Pancreas (tissue), 10 donors: ENCODE results near the gene TIMP4. TPM values are rescaled to one million over a fixed set of nuclear protein-coding genes. Genes with fewer than 3 reads are reported as not detected.

Experiments used
- ATAC-seq, 4 donors: fragments of 200-7000 bp; cut with Tn5 transposase; one replicate each; pipeline versions ENCODE4 v1.8.0 to v1.9.1; 2020; ENCODE audit warnings: mild to moderate bottlenecking in 4 of 4, moderate library complexity in 4 of 4
- DNase-seq, 6 donors: peaks; one replicate each; pipeline ENCODE4 v3.0.0-alpha.2; 2020
- FAIRE-seq: peaks from 2 replicates; lab custom pipeline; 2012; peaks lifted over from hg19 to GRCh38; lab: Jason Lieb, UNC
- H3K27ac ChIP-seq, 4 donors: fragments of 200-600 bp; sonication (generic); 1 replicate in 3 of 4; 2 replicates in 1 of 4; pipeline versions ENCODE4 v1.5.0 to v1.8.0; 2020
- H3K27me3 ChIP-seq, 4 donors: fragments of 200-600 bp; one replicate each; pipeline ENCODE4 v1.8.0; 2021
- H3K36me3 ChIP-seq, 3 donors: fragments of 200-600 bp; sonication (generic) in 1 of 3; one replicate each; pipeline versions ENCODE4 v1.5.0 to v1.8.0; 2020 to 2021
- H3K4me1 ChIP-seq, 3 donors: fragments of 200-600 bp; one replicate each; pipeline ENCODE4 v1.8.0; 2021
- H3K4me3 ChIP-seq, 4 donors: fragments of 200-600 bp; sonication (generic) in 2 of 4; one replicate each; pipeline versions ENCODE4 v1.5.0 to v1.8.0; 2020 to 2021
- H3K9me3 ChIP-seq, 4 donors: fragments of 200-600 bp; one replicate each; pipeline ENCODE4 v1.8.0; 2021
- WGBS, 2 donors: extraction: QIAGEN DNeasy Blood & Tissue Kit; methylation state at CpG; one replicate each; pipeline ENCODE4 v1.1.7; 2013; 5-methylcytosine and 5-hydroxymethylcytosine counted together
- intact Hi-C, 3 donors: fragments of 100-400 bp; cut with DNase I; formaldehyde crosslinking; loops; one replicate each; pipeline versions ENCODE4 v1.11.1 to v1.14.2; 2022
- polyA plus RNA-seq, 2 donors: library from polyadenylated mRNA; stranded (reverse); fragments of 200-250 nt; gene quantifications; one replicate each; pipeline ENCODE4 v1.2.3, GENCODE V29; 2013
- total RNA-seq, 6 donors: library from RNA; stranded (reverse); fragmentation: NEBNext Ultra II Directional in 4 of 6; extraction: Animal tissue kit (Norgen Biotek cat#: 25700) in 4 of 6; gene quantifications; one replicate each; pipeline versions ENCODE4 v1.2.1 to v1.2.4, GENCODE V29; 2021 to 2023
- TF ChIP-seq, protein P1 (sequence below), 4 donors: fragments of 200-600 bp; sonication (generic) in 3 of 4; IDR thresholded peaks; one replicate each; pipeline versions ENCODE4 v1.5.0 to v1.8.0; 2021; ENCODE audit warnings: antibody characterized with exemption in 4 of 4
- donor health status: healthy with polysubstance abuse.
- donor health status: DM: no; HTN: no; CAD: no; lungs with moderate emphysema.
- donor health status: DM: no; HTN: no; CAD: no.
- donor health status: control.
- donor health status: control.
- donor health status: Bipolar disorder and iron deficiency.
- donor health status: DM: yes; HTN: yes; CAD: no.
- donor health status: DM: no; HTN: no; CAD: no.
- donor health status: DM: no; HTN: no; CAD: no.
- donor health status: DM: yes; HTN: yes; CAD: no.

The TIMP4 gene
- 1 to 10 TPM in 4 of 6 donors, under 1 TPM in 2; 0.12 to 4.6 (median 1.2) TPM for total RNA-seq
- polyA plus RNA-seq: 1 to 10 TPM; 2.1 to 3.0 TPM

DNA sequence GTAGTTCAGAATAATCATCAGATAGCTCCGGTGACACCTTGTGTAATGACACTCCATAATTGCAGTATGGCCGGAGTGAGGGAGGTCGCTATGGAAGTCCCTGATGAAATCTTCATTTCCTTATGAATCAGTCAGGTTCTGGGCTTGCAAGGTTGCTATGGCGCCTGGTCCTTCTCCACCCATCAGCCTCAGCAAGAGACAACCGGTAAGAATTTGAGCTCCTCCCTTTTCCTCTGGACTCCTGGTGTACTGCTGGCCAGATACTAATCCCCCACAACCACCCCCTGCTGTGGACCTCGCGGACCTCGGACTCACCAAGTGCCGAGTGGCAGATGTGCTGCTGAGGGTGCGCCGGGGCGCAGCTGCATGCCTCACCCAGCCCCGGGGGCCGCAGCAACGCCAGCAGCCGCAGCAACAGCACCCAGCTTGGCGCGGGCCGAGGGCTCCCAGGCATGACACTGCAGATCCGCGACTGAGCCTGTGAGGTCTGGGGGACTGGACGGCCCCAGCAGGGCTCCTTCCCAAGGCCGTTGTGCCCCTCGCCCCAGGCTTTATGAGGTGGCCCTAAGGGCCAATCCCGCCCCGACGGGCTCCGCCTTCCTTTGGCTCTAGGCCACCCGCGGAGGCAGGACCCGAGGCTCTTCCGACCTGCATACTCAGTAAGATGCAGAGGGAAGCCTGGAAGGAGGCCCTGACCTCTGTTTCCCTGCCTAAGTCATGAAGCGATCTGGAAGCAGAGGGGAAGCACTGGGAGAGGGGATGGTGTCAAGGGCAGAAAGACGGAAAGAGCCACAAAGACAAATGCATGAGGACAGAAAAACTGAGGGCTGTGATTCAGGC lies at the start of gene TIMP4:
TIMP4 (minus strand) TSS at position 526 of the 840 bp plus-strand sequence; CDS start at position 454, 72 bp downstream.
- WGBS, 2 donors: 9 to 11% methylated on average over 31 to 34 of the region's 34 CpGs
- ATAC-seq (peak in 3 of 4 donors; percentile 71 to 74 (median 73)), DNase-seq (peak in 4 of 6 donors; percentile 17 to 72 (median 45)), FAIRE-seq (no peak)
- intact Hi-C loops: no loop called here
- no peaks in the 10 kb centered on the region for H3K27me3 ChIP-seq
- TF ChIP-seq, protein P1, sequence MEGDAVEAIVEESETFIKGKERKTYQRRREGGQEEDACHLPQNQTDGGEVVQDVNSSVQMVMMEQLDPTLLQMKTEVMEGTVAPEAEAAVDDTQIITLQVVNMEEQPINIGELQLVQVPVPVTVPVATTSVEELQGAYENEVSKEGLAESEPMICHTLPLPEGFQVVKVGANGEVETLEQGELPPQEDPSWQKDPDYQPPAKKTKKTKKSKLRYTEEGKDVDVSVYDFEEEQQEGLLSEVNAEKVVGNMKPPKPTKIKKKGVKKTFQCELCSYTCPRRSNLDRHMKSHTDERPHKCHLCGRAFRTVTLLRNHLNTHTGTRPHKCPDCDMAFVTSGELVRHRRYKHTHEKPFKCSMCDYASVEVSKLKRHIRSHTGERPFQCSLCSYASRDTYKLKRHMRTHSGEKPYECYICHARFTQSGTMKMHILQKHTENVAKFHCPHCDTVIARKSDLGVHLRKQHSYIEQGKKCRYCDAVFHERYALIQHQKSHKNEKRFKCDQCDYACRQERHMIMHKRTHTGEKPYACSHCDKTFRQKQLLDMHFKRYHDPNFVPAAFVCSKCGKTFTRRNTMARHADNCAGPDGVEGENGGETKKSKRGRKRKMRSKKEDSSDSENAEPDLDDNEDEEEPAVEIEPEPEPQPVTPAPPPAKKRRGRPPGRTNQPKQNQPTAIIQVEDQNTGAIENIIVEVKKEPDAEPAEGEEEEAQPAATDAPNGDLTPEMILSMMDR (IDR thresholded peaks at IDR 0.05): no peak
- no peak within 1 kb of the TSS for H3K27ac ChIP-seq
- no peaks in the 10 kb centered on the region for H3K9me3 ChIP-seq
- no peaks in the 10 kb centered on the region for H3K4me1 ChIP-seq
- no peaks in the 10 kb centered on the region for H3K36me3 ChIP-seq
- peak within 1 kb of the TSS in 2 of 4 donors; percentile 17 to 42 for H3K4me3 ChIP-seq

DNA sequence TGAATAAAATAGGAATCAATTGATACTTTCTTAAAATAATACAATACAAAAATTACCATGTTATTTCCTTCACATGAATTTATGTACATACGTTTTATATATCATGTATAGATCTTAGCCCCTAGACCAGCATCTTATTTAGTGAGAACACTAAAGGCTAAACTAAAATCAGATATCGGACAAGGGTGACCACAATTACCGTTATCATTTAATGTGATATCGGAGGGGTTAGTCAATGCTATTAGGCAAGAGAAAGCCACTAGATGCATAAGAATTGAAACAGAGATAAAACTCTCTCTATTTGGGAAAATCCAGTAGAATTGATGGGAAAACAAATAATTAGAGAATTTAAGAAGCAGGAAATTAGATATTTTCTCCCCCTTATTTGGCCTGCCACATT lies 46.5 kb upstream of the TIMP4 start:
- no peak for DNase-seq
- WGBS, 2 donors: 76 to 90% methylated on average over 4 of the region's 4 CpGs
- intact Hi-C loops: no loop called here
- FAIRE-seq: no peak
- H3K36me3 ChIP-seq: no peaks in the 10 kb centered on the region
- no peak overlapping the region for H3K4me3 ChIP-seq
- no peak for ATAC-seq
- H3K27me3 ChIP-seq: no peaks in the 10 kb centered on the region
- no peaks in the 10 kb centered on the region for H3K4me1 ChIP-seq
- TF ChIP-seq, protein P1 (IDR thresholded peaks at IDR 0.05): no peak
- no peak overlapping the region for H3K27ac ChIP-seq
- H3K9me3 ChIP-seq: no peaks in the 10 kb centered on the region

DNA sequence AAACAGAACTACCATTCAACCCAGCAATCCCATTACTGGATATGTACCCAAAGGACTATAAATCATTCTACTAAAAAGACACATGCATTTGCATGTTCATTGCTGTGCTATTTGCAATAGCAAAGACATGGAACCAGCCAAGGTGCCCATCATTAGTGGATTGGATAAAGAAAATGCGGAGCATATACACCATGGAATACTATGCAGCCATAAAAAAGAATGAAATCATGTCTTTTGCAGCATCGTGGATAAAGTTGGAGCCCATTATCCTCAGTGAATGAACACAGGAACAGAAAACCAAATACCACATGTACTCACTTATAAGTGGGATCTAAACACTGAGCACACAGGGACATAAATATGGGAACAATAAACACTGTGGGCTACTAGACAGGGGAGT lies 43.1 kb upstream of the TIMP4 start:
- intact Hi-C loops: no loop called here
- ATAC-seq (no peak), FAIRE-seq (no peak), DNase-seq (no peak)
- TF ChIP-seq, protein P1 (IDR thresholded peaks at IDR 0.05): no peak
- no peaks in the 10 kb centered on the region for H3K27me3 ChIP-seq
- no peaks in the 10 kb centered on the region for H3K36me3 ChIP-seq
- no peaks in the 10 kb centered on the region for H3K9me3 ChIP-seq
- no peaks in the 10 kb centered on the region for H3K4me1 ChIP-seq
- 60 to 72% methylated on average over 2 of the region's 2 CpGs for WGBS, 2 donors
- H3K27ac ChIP-seq: no peak overlapping the region
- no peak overlapping the region for H3K4me3 ChIP-seq

DNA sequence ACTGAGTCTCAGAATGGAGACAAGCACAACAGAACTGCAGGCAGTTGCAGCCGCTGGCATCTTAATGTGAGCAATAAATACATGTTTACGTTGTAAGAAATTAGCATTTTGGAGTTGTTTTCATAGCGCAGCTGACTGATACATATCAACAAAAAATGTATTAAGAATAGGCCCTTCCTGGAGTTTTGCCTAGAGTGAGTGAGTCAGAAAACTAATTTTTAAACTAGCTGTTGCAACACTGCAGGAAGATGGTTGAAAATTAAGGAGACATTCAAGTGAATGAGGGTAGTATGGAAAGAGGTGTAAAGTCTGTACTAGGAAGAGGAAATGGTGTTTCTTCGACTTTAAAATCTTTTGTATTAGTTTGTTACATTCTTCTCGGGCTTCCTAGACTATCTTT lies 39.6 kb upstream of the TIMP4 start:
- Histone ChIP-seq H3K27me3 (no peaks in the 10 kb centered on the region), H3K9me3 (no peaks in the 10 kb centered on the region), H3K27ac (no peak overlapping the region), H3K36me3 (no peaks in the 10 kb centered on the region), H3K4me3 (no peak overlapping the region), H3K4me1 (no peaks in the 10 kb centered on the region)
- FAIRE-seq: no peak
- DNase-seq: no peak
- ATAC-seq: peak in 1 of 4 donors; percentile 30
- 61 to 64% methylated on average over 5 of the region's 5 CpGs for WGBS, 2 donors
- TF ChIP-seq, protein P1 (IDR thresholded peaks at IDR 0.05): no peak
- intact Hi-C loops: no loop called here

DNA sequence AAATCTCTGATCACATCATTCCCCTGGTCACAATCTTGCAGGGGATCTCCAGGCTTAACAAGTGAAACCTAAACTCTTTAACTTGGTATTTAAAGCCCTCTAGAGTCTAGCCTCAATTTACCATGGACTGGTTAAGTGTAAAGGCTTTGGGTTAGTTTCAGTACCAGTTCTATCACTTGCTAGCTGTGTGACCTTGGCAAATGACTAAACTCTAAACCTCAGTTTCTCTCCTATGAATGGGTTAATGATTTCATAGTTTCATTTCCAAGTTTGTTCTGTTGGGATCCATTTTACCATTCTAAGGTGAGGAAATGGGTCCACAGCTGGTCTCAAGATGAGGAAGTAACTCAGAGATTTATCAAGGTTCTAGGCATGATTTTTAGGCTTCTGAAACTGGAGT lies 38.8 kb upstream of the TIMP4 start:
- intact Hi-C loops: no loop called here
- ATAC-seq: no peak
- H3K27me3 ChIP-seq: no peaks in the 10 kb centered on the region
- no peak for FAIRE-seq
- H3K9me3 ChIP-seq: no peaks in the 10 kb centered on the region
- H3K27ac ChIP-seq: no peak overlapping the region
- TF ChIP-seq, protein P1 (IDR thresholded peaks at IDR 0.05): no peak
- H3K4me1 ChIP-seq: peaks cover 0 to 2% (median 0%) of the 10 kb centered on the region in 3 donors
- DNase-seq: no peak
- H3K36me3 ChIP-seq: no peaks in the 10 kb centered on the region
- no peak overlapping the region for H3K4me3 ChIP-seq
